Endothelial cell of umbilical vein (primary cell): ENCODE results near the gene EEFSEC. TPM values are rescaled to one million over a fixed set of nuclear protein-coding genes. Genes with fewer than 3 reads are reported as not detected.

Source experiments
- BruUV-seq: library from RNA; stranded (reverse); fragments of 400-500 nt; replicated peaks from 2 replicates; lab custom pipeline; 2021; lab: Mats Ljungman, UMichigan
- CTCF ChIA-PET: fragments of 300-600, 350-600 bp; sonication (Branson Sonifier 250); formaldehyde crosslinking; loops from one replicate; lab custom pipeline; 2021; ENCODE audit warnings: antibody characterized with exemption, inconsistent platforms; lab: Charles Lee
- POLR2A ChIA-PET: fragments of 300-600, 350-600 bp; sonication (Branson Sonifier 250); formaldehyde crosslinking; loops from one replicate; lab custom pipeline; 2021; ENCODE audit warnings: antibody characterized with exemption, inconsistent platforms; lab: Charles Lee
- DNase-seq: peaks from one replicate; pipeline ENCODE4 v3.0.0-alpha.2; 2011; ENCODE audit warnings: low read depth, low spot score
- FAIRE-seq: peaks from 2 replicates; lab custom pipeline; 2011; peaks lifted over from hg19 to GRCh38; lab: Jason Lieb, UNC
- H2AFZ ChIP-seq: 2 replicates; pipeline ENCODE4 v1.6.0; 2012; ENCODE audit warnings: low read depth, low read length, control low read depth, inconsistent platforms
- H3K27ac ChIP-seq: 2 replicates; pipeline ENCODE4 v1.5.1; 2011; ENCODE audit warnings: low read depth, mild to moderate bottlenecking, control low read depth, low read length, moderate library complexity; ENCODE audit not compliant: insufficient read depth
- H3K27me3 ChIP-seq, 2 experiments: 2 replicates each; pipeline versions ENCODE4 v1.6.0 to v1.6.1; 2011; ENCODE audit warnings: low read length in 2 of 2, mixed read lengths in 1 of 2; ENCODE audit not compliant: control insufficient read depth in 2 of 2, insufficient read depth in 2 of 2
- H3K36me3 ChIP-seq, 2 experiments: 2 replicates in 1 of 2; 3 replicates in 1 of 2; pipeline ENCODE4 v1.5.1; 2011; ENCODE audit warnings: low read length in 2 of 2, mild to moderate bottlenecking in 1 of 2, moderate library complexity in 1 of 2; ENCODE audit not compliant: control insufficient read depth in 2 of 2, insufficient read depth in 2 of 2; ENCODE audit errors: extremely low read depth in 1 of 2
- H3K4me1 ChIP-seq: 3 replicates; pipeline ENCODE4 v1.5.1; 2011; ENCODE audit warnings: mild to moderate bottlenecking, low read length; ENCODE audit not compliant: control insufficient read depth, insufficient read depth; ENCODE audit errors: extremely low read depth
- H3K4me2 ChIP-seq: 2 replicates; pipeline ENCODE4 v1.6.1; 2011; ENCODE audit warnings: low read length, control low read depth, mixed read lengths; ENCODE audit not compliant: insufficient read depth
- H3K4me3 ChIP-seq, 3 experiments: fragments of 200-600 bp in 1 of 3; sonication (generic), shearing (Covaris generic) in 1 of 3; replicated peaks in 1 of 3; 2 replicates each; pipeline ENCODE4 v1.5.1; 2011 to 2016; ENCODE audit warnings: control low read depth in 3 of 3, low read length in 3 of 3, mild to moderate bottlenecking in 2 of 3, inconsistent platforms in 1 of 3, low read depth in 1 of 3, moderate library complexity in 1 of 3; ENCODE audit not compliant: insufficient read depth in 1 of 3
- H3K79me2 ChIP-seq: 2 replicates; pipeline ENCODE4 v1.6.0; 2012; ENCODE audit warnings: low read length, inconsistent platforms; ENCODE audit not compliant: control insufficient read depth, insufficient read depth
- H3K9ac ChIP-seq: replicated peaks from 2 replicates; pipeline ENCODE3; 2011; ENCODE audit warnings: low read length, control low read depth; ENCODE audit not compliant: insufficient read depth; ENCODE audit errors: extremely low read depth
- H3K9me1 ChIP-seq: replicated peaks from 3 replicates; pipeline ENCODE4 v1.6.0; 2011; ENCODE audit warnings: mild to moderate bottlenecking, low read length; ENCODE audit not compliant: control insufficient read depth, insufficient read depth; ENCODE audit errors: extremely low read depth
- H3K9me3 ChIP-seq: replicated peaks from 2 replicates; pipeline ENCODE4 v1.5.1; 2012; ENCODE audit warnings: low read length, inconsistent platforms; ENCODE audit not compliant: control insufficient read depth, insufficient read depth
- H4K20me1 ChIP-seq: replicated peaks from 2 replicates; pipeline ENCODE3; 2011; ENCODE audit warnings: mild to moderate bottlenecking, low read length; ENCODE audit not compliant: control insufficient read depth, insufficient read depth; ENCODE audit errors: extremely low read depth
- FOS ChIP-seq: IDR thresholded peaks from 2 replicates; pipeline ENCODE4 v1.6.1; 2011; ENCODE audit warnings: mild to moderate bottlenecking, low read length, moderate library complexity, borderline replicate concordance; ENCODE audit not compliant: insufficient read depth
- GATA2 ChIP-seq: IDR thresholded peaks from 2 replicates; pipeline ENCODE4 v1.7.0; 2011; ENCODE audit warnings: low read depth, mild to moderate bottlenecking, moderate library complexity, mixed read lengths, low read length; ENCODE audit not compliant: insufficient read length, insufficient read depth
- JUN ChIP-seq: IDR thresholded peaks from 2 replicates; pipeline ENCODE4 v1.6.1; 2011; ENCODE audit warnings: borderline replicate concordance, low read depth; ENCODE audit not compliant: insufficient read length, insufficient read depth
- MYC ChIP-seq: IDR thresholded peaks from one replicate; pipeline ENCODE4 v1.6.1; 2011; ENCODE audit warnings: mild to moderate bottlenecking, low read depth, low read length
- POLR2AphosphoS5 ChIP-seq: IDR thresholded peaks from 2 replicates; pipeline ENCODE4 v1.6.1; 2012; ENCODE audit warnings: low read depth, mild to moderate bottlenecking, control low read depth, low read length, moderate library complexity; ENCODE audit not compliant: insufficient read depth
- dilution Hi-C: fragments of 300-500 bp; cut with MboI; formaldehyde crosslinking; loops from one replicate; pipeline ENCODE4 v1.15.0; 2019; ENCODE audit warnings: low sequenced_read_pairs; ENCODE audit not compliant: extremely low pct_ligation_motif_present
- intact Hi-C: fragments of 100-400 bp; cut with micrococcal nuclease; formaldehyde crosslinking; loops from one replicate; pipeline ENCODE4 v1.10.0; 2022
- polyA plus RNA-seq, 4 experiments: library from polyadenylated mRNA; depleted of rRNA in 3 of 4; stranded (reverse) in 3 of 4; unstranded in 1 of 4; fragments of >200 nt; gene quantifications; 2 replicates each; pipeline versions ENCODE4 v1.2.1 to v1.2.3, GENCODE V29; 2011 to 2012; ENCODE audit warnings: missing spikeins in 1 of 4
- total RNA-seq: library from RNA; stranded (reverse); gene quantifications from 2 replicates; pipeline ENCODE4 v1.2.3, GENCODE V29; 2021
- TF ChIP-seq, protein P1 (sequence below), 2 donors: IDR thresholded peaks; 1 replicate in 1 of 2; 2 replicates in 1 of 2; pipeline ENCODE4 v1.5.1; 2011; ENCODE audit warnings: low read length in 2 of 2, mild to moderate bottlenecking in 2 of 2, moderate library complexity in 2 of 2, control low read depth in 1 of 2, inconsistent platforms in 1 of 2, low read depth in 1 of 2; ENCODE audit not compliant: insufficient read depth in 1 of 2; ENCODE audit errors: extremely low read depth in 1 of 2

EEFSEC gene
- total and polyA plus RNA-seq, 2 donors (not counting 3 experiments of a cell fraction or from before 2014, with no cell fraction given): 13.1 to 14.5 TPM

GRCh38 chr3:128408012-128408692, 254.9 kb downstream of the EEFSEC start:
- DNase-seq: no peak
- no peak overlapping the region for H3K4me3 ChIP-seq
- POLR2A ChIA-PET: no interaction called here
- no peak for TF ChIP-seq MYC
- TF ChIP-seq JUN: no peak
- TF ChIP-seq GATA2: no peak
- TF ChIP-seq POLR2AphosphoS5: no peak
- TF ChIP-seq, protein P1, sequence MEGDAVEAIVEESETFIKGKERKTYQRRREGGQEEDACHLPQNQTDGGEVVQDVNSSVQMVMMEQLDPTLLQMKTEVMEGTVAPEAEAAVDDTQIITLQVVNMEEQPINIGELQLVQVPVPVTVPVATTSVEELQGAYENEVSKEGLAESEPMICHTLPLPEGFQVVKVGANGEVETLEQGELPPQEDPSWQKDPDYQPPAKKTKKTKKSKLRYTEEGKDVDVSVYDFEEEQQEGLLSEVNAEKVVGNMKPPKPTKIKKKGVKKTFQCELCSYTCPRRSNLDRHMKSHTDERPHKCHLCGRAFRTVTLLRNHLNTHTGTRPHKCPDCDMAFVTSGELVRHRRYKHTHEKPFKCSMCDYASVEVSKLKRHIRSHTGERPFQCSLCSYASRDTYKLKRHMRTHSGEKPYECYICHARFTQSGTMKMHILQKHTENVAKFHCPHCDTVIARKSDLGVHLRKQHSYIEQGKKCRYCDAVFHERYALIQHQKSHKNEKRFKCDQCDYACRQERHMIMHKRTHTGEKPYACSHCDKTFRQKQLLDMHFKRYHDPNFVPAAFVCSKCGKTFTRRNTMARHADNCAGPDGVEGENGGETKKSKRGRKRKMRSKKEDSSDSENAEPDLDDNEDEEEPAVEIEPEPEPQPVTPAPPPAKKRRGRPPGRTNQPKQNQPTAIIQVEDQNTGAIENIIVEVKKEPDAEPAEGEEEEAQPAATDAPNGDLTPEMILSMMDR (IDR thresholded peaks at IDR 0.05; ENCODE audit: extremely low read depth in 1 of 2, insufficient read depth in 1 of 2, low read depth in 1 of 2, low read length in 2 of 2): no peak
- TF ChIP-seq FOS: no peak
- intact Hi-C loops: no loop called here
- H3K79me2 ChIP-seq: no peaks in the 10 kb centered on the region
- CTCF ChIA-PET: interaction anchor here (1.4 kb wide), 1 partner anchor 201 kb away, joined by 3 read pairs; no protein-coding TSS in a partner anchor
- no peak for FAIRE-seq
- H3K9ac ChIP-seq: no peak overlapping the region
- no peak overlapping the region for H3K27ac ChIP-seq
- no peaks in the 10 kb centered on the region for H3K9me3 ChIP-seq
- no peaks in the 10 kb centered on the region for H3K27me3 ChIP-seq
- no peaks in the 10 kb centered on the region for H3K4me1 ChIP-seq
- dilution Hi-C loops: no loop called here
- no TSS peak for BruUV-seq
- no peak overlapping the region for H2AFZ ChIP-seq
- H3K9me1 ChIP-seq: no peaks in the 10 kb centered on the region
- no peaks in the 10 kb centered on the region for H4K20me1 ChIP-seq
- no peaks in the 10 kb centered on the region for H3K36me3 ChIP-seq
- no peak overlapping the region for H3K4me2 ChIP-seq
